Epithelial cell of umbilical artery (primary cell): ENCODE measurements around the gene ZNF536. TPM values are rescaled to one million over a fixed set of nuclear protein-coding genes. Genes with fewer than 3 reads are reported as not detected.

Experiments used
- total RNA-seq: library from RNA; depleted of rRNA; stranded (reverse); fragments of >200 nt; gene quantifications from 2 replicates; pipeline ENCODE4 v1.2.3, GENCODE V29; 2014

The ZNF536 gene
- total RNA-seq = under 0.01 TPM in 1 of 2 replicates, not detected in the other

DNA sequence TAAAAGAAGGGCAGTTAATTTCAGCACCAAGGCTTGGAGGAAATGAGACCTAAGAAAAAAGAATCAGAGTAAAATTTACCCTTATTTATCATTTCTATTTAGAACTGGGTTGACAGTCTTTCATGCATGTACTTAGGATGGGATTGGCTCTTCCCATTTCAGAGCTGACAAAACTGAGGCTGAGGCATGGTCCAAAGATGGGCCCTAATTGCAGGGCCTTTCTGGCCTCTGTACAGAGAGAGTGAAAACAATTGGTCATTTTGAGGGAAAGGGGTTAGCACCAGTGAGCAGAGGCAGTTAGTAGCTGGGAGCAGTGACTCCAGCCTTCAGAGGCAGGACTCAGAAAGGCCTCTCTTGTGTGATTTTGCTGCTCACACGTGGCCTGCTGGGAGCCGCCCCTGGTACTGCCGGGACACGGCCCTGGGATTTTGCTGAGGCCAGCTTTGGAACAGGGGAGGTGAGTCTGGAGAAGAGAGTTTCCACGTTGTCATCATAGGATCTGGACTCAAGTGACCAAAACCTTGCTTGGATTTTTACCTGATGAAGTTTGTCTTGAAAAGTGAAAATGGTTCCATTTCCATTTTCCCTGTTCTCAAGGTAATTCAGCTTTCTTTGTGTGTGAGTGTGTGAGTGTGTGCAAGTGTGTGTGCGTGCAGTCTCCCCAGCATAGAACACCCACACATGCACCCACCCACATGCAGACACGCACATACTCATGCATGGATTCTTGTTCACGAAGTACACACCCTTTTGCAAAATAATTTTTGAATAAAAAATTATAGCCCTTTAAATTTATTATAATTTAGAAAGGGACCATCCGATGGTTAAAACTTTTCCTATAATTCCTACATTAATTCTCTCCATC is at the start of gene ZNF536:
Gene ZNF536, plus strand, starts transcription at position 425 of the 865 bp plus-strand sequence. CDS start 71,179 bp downstream, outside the sequence.

